A549 (cell line): ENCODE measurements around the gene MGAT5B. TPM values are rescaled to one million over a fixed set of nuclear protein-coding genes. Genes with fewer than 3 reads are reported as not detected.

Experiments used
- ATAC-seq, 2 experiments: fragments of 200-7000 bp in 1 of 2; fragments of >200 bp in 1 of 2; cut with Nextera tagmentation in 1 of 2; cut with Tn5 transposase in 1 of 2; 3 replicates each; pipeline versions ENCODE4 v1.8.0 to v1.9.1; 2018 to 2020; ENCODE audit warnings: mild to moderate bottlenecking in 1 of 2, moderate library complexity in 1 of 2
- CTCF ChIA-PET: fragments of 300-600 bp; sonication (Branson Sonifier 250); formaldehyde crosslinking; extraction: SDS; loops from one replicate; lab custom pipeline; 2021; ENCODE audit warnings: antibody characterized with exemption, inconsistent platforms; lab: Yijun Ruan, JAX
- POLR2A ChIA-PET: fragments of 350-600 bp; formaldehyde crosslinking; extraction: SDS; loops from one replicate; lab custom pipeline; 2021; ENCODE audit warnings: antibody characterized with exemption, inconsistent platforms; lab: Yijun Ruan, JAX
- DNase-seq, 2 experiments: peaks; one replicate each; pipeline versions ENCODE4 v3.0.0 to v3.0.0-alpha.2; 2011 to 2016; ENCODE audit warnings: low read depth in 1 of 2, low spot score in 1 of 2
- FAIRE-seq: peaks from 2 replicates; lab custom pipeline; 2011; peaks lifted over from hg19 to GRCh38; lab: Jason Lieb, UNC
- H3K27ac ChIP-seq, 2 experiments: fragments of >200 bp; sonication (Bioruptor Twin); formaldehyde crosslinking; 3 replicates each; pipeline ENCODE4 v1.5.1; 2016 to 2017
- H3K4me1 ChIP-seq: fragments of >200 bp; sonication (Bioruptor Twin); formaldehyde crosslinking; 3 replicates; pipeline ENCODE4 v1.6.1; 2016
- H3K4me2 ChIP-seq: fragments of >200 bp; sonication (Bioruptor Twin); formaldehyde crosslinking; 3 replicates; pipeline ENCODE4 v1.6.1; 2016
- H3K4me3 ChIP-seq: fragments of >200 bp; sonication (Bioruptor Twin); formaldehyde crosslinking; 3 replicates; pipeline ENCODE4 v1.5.1; 2016
- H3K9me3 ChIP-seq: fragments of >200 bp; sonication (Bioruptor Twin); formaldehyde crosslinking; 3 replicates; pipeline ENCODE4 v1.6.1; 2016
- BHLHE40 ChIP-seq: IDR thresholded peaks from 2 replicates; pipeline ENCODE4 v1.6.1; 2012; ENCODE audit warnings: low read depth, low read length, inconsistent platforms
- EHMT2 ChIP-seq: fragments of 200-600 bp; sonication (generic); IDR thresholded peaks from 2 replicates; pipeline ENCODE4 v1.6.1; 2016; ENCODE audit warnings: antibody characterized with exemption, low read depth, mild to moderate bottlenecking, moderate library complexity
- FOSL2 ChIP-seq, 2 experiments: fragments of 450-650 bp in 1 of 2; fragments of >200 bp in 1 of 2; sonication (Bioruptor Twin) in 1 of 2; formaldehyde crosslinking; IDR thresholded peaks; 2 replicates each; pipeline versions ENCODE4 v1.5.0 to v1.6.1; 2016 to 2020; ENCODE audit warnings: mild to moderate bottlenecking in 1 of 2, moderate library complexity in 1 of 2
- FOXS1 ChIP-seq: fragments of 250-450 bp; sonication (Bioruptor Pico); IDR thresholded peaks from 2 replicates; pipeline ENCODE4 v1.5.0; 2020; ENCODE audit warnings: mild to moderate bottlenecking, moderate library complexity
- HDAC2 ChIP-seq: fragments of 200-600 bp; sonication (generic); IDR thresholded peaks from 2 replicates; pipeline ENCODE4 v1.6.1; 2016
- HEYL ChIP-seq: fragments of 250-450 bp; sonication (Bioruptor Pico); IDR thresholded peaks from 2 replicates; pipeline ENCODE4 v1.8.0; 2021; ENCODE audit warnings: mild to moderate bottlenecking, moderate library complexity
- KDM1A ChIP-seq: fragments of 200-600 bp; sonication (generic); IDR thresholded peaks from 2 replicates; pipeline ENCODE4 v1.6.1; 2016; ENCODE audit warnings: low read depth, mild to moderate bottlenecking
- MAFK ChIP-seq: fragments of 450-650 bp; IDR thresholded peaks from 2 replicates; pipeline ENCODE4 v1.6.1; 2014; ENCODE audit not compliant: partially characterized antibody
- NFE2L2 ChIP-seq: fragments of 150-350 bp; conservative IDR thresholded peaks from 2 replicates; pipeline ENCODE4 v1.6.1; 2014; ENCODE audit warnings: low read length
- NR3C1 ChIP-seq: fragments of >200 bp; sonication (Bioruptor Twin); formaldehyde crosslinking; IDR thresholded peaks from 3 replicates; pipeline ENCODE4 v1.6.1; 2017
- PHF8 ChIP-seq: fragments of 200-600 bp; sonication (generic); IDR thresholded peaks from 2 replicates; pipeline ENCODE4 v1.6.1; 2016; ENCODE audit warnings: low read depth, mild to moderate bottlenecking, antibody characterized with exemption, moderate library complexity, borderline replicate concordance
- POLR2A ChIP-seq: IDR thresholded peaks from 2 replicates; pipeline ENCODE4 v1.6.1; 2012; ENCODE audit warnings: mild to moderate bottlenecking, low read length
- RAD21 ChIP-seq, 2 experiments: fragments of >200 bp in 1 of 2; sonication (Bioruptor Twin) in 1 of 2; formaldehyde crosslinking in 1 of 2; IDR thresholded peaks in 1 of 2; conservative IDR thresholded peaks in 1 of 2; 2 replicates in 1 of 2; 3 replicates in 1 of 2; pipeline ENCODE4 v1.6.1; 2012 to 2018; ENCODE audit warnings: inconsistent platforms in 1 of 2
- RFX5 ChIP-seq: fragments of 450-650 bp; IDR thresholded peaks from 2 replicates; pipeline ENCODE4 v1.7.1; 2014; ENCODE audit warnings: antibody characterized with exemption, mild to moderate bottlenecking, moderate library complexity
- TP53 ChIP-seq: fragments of 250-450 bp; sonication (Bioruptor Pico); IDR thresholded peaks from 2 replicates; pipeline ENCODE4 v1.5.0; 2021; ENCODE audit warnings: mild to moderate bottlenecking, moderate library complexity
- ZC3H11A ChIP-seq: fragments of 450-650 bp; IDR thresholded peaks from 2 replicates; pipeline ENCODE4 v1.6.1; 2014; ENCODE audit warnings: antibody characterized with exemption, mild to moderate bottlenecking
- ZSCAN20 ChIP-seq: fragments of 250-450 bp; sonication (Bioruptor Pico); IDR thresholded peaks from 2 replicates; pipeline ENCODE4 v1.8.0; 2022; ENCODE audit warnings: mild to moderate bottlenecking, moderate library complexity
- WGBS: methylation state at CpG from one replicate; pipeline ENCODE4 v1.1.6; 2017; ENCODE audit errors: missing lambda C conversion rate; 5-methylcytosine and 5-hydroxymethylcytosine counted together
- polyA plus RNA-seq, 4 experiments: library from polyadenylated mRNA; depleted of rRNA in 3 of 4; stranded (reverse); fragments of >200 nt; fragmentation: RNase III in 1 of 4; extraction: RNeasy Plus Mini Kit Qiagen cat#74134 plus additional on column Dnase treatment in 1 of 4; gene quantifications; 2 replicates in 3 of 4; 3 replicates in 1 of 4; pipeline ENCODE4 v1.2.3, GENCODE V29; 2011 to 2017
- TF ChIP-seq, protein P1 (sequence below): fragments of 250-450 bp; sonication (Bioruptor Pico); IDR thresholded peaks from 2 replicates; pipeline ENCODE4 v1.5.0; 2021; ENCODE audit warnings: mild to moderate bottlenecking, moderate library complexity, borderline replicate concordance
- TF ChIP-seq, protein P2 (sequence below): IDR thresholded peaks from 2 replicates; pipeline ENCODE4 v1.6.1; 2012; ENCODE audit warnings: low read depth, borderline replicate concordance
- TF ChIP-seq, protein P3 (sequence below): fragments of 150-350 bp; IDR thresholded peaks from 2 replicates; pipeline ENCODE4 v1.6.1; 2014; ENCODE audit warnings: low read depth, mild to moderate bottlenecking, low read length

MGAT5B gene
- polyA plus RNA-seq, 2 of the 4 experiments (the other 2 are of a cell fraction), result 7.6 to 22.8 TPM

DNA sequence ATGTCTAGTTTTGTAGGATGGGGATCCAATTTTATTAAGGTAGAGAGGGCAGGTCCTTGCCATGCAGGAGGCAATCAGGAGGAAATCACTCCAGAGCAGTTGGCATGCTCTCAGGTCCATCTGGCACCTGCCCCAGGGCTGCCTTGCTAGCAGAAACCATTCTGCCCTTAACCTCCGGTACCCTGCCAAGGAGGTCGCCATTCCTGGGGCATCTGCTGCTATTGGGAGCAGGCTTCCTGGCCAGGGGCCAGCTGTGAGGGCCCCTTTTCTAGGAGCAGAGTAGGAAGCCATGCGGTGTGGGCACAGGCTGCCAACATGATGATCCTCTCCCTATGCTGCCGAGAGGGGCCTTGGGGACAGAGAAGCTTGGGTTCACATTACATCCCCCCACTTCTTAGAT lies 47.6 kb upstream of the MGAT5B start:
- no peak overlapping the region for H3K4me2 ChIP-seq
- ChIA-PET CTCF (interaction anchor here (1.0 to 7.0 kb wide), 7 partner anchors 12 to 247 kb away, joined by 3 to 98 read pairs (median 10); partner anchors contain the start of gene MGAT5B), POLR2A (no interaction called here)
- TF ChIP-seq MAFK (no peak), NR3C1 (no peak), POLR2A (no peak), RAD21 (conservative IDR thresholded peaks at IDR 0.05 in 1 of 2, IDR thresholded peaks at IDR 0.05 in 1 of 2) (no peak), KDM1A (no peak), TP53 (no peak), EHMT2 (no peak)
- TF ChIP-seq, protein P1, sequence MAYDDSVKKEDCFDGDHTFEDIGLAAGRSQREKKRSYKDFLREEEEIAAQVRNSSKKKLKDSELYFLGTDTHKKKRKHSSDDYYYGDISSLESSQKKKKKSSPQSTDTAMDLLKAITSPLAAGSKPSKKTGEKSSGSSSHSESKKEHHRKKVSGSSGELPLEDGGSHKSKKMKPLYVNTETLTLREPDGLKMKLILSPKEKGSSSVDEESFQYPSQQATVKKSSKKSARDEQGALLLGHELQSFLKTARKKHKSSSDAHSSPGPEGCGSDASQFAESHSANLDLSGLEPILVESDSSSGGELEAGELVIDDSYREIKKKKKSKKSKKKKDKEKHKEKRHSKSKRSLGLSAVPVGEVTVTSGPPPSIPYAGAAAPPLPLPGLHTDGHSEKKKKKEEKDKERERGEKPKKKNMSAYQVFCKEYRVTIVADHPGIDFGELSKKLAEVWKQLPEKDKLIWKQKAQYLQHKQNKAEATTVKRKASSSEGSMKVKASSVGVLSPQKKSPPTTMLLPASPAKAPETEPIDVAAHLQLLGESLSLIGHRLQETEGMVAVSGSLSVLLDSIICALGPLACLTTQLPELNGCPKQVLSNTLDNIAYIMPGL (CRISPR knock-in tag), result no peak
- TF ChIP-seq, protein P2, sequence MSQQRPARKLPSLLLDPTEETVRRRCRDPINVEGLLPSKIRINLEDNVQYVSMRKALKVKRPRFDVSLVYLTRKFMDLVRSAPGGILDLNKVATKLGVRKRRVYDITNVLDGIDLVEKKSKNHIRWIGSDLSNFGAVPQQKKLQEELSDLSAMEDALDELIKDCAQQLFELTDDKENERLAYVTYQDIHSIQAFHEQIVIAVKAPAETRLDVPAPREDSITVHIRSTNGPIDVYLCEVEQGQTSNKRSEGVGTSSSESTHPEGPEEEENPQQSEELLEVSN, result no peak
- TF ChIP-seq, protein P3, sequence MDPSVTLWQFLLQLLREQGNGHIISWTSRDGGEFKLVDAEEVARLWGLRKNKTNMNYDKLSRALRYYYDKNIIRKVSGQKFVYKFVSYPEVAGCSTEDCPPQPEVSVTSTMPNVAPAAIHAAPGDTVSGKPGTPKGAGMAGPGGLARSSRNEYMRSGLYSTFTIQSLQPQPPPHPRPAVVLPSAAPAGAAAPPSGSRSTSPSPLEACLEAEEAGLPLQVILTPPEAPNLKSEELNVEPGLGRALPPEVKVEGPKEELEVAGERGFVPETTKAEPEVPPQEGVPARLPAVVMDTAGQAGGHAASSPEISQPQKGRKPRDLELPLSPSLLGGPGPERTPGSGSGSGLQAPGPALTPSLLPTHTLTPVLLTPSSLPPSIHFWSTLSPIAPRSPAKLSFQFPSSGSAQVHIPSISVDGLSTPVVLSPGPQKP, result no peak
- no peak overlapping the region for H3K27ac ChIP-seq
- H3K4me1 ChIP-seq, result no peaks in the 10 kb centered on the region
- DNase-seq (no peak), ATAC-seq (no peak), FAIRE-seq (no peak)
- 59% methylated on average over 4 of the region's 4 CpGs for WGBS
- no peak overlapping the region for H3K4me3 ChIP-seq
- H3K9me3 ChIP-seq, result no peaks in the 10 kb centered on the region

DNA sequence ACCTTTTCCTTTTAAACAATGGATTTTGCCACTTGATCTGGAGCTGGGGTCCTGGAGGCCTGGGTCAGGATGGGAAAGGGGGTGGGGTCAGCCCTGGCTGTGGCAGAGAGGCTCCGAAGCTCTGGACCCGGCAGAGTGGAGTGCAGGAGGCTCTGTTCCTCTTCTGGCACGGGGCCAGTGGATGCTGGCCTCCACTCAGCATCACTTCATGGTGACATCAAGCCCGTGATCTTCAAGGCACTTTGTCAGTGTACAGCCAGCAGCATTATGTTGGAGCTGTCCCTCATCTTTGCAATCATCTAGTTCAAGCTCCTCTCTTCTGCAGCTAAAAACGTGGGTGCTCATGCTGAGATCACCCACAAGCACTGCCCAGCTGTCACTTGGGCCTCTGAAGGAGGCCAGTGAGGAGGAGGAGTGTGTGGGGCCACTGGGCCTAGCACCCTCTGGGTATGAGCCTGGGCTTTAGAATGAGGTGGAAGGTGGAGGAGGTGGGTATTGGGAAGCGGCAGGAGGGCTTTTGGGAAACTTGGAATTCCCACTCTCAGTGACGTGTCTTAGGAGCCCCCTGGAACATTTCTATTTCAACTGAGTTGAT lies 45.9 kb upstream of the MGAT5B start:
- DNase-seq, result no peak
- H3K4me1 ChIP-seq, result no peaks in the 10 kb centered on the region
- no peak for ATAC-seq
- FAIRE-seq, result no peak
- no peak overlapping the region for H3K4me2 ChIP-seq
- H3K4me3 ChIP-seq, result no peak overlapping the region
- 51% methylated on average over 7 of the region's 7 CpGs for WGBS
- TF ChIP-seq FOSL2 (IDR thresholded peaks at IDR 0.05) (no peak), FOSL2 (CRISPR knock-in tag; IDR thresholded peaks at IDR 0.05) (no peak), HEYL (no peak), NFE2L2 (no peak), BHLHE40 (no peak), RFX5 (no peak), HDAC2 (no peak), FOXS1 (CRISPR knock-in tag) (no peak), PHF8 (no peak), ZC3H11A (no peak), ZSCAN20 (no peak)
- TF ChIP-seq, protein P2, result no peak
- no peaks in the 10 kb centered on the region for H3K9me3 ChIP-seq
- no peak overlapping the region for H3K27ac ChIP-seq
- CTCF ChIA-PET, result interaction anchor here (0.7 to 5.1 kb wide), 8 partner anchors 12 to 245 kb away, joined by 3 to 34 read pairs (median 4); partner anchors contain the start of gene MGAT5B
- POLR2A ChIA-PET, result no interaction called here
